Heart left ventricle (tissue), 16 donors: ENCODE data around the gene TLE1. TPM values are rescaled to one million over a fixed set of nuclear protein-coding genes. Genes with fewer than 3 reads are reported as not detected.

Experiments used
- ATAC-seq, 4 donors: fragments of 200-7000 bp; cut with Tn5 transposase; one replicate each; pipeline ENCODE4 v1.9.1; 2020 to 2022; ENCODE audit warnings: moderate library complexity in 4 of 4, mild to moderate bottlenecking in 3 of 4, moderate number of reproducible peaks in 1 of 4
- DNase-seq, 5 donors: peaks; one replicate each; pipeline ENCODE4 v3.0.0-alpha.2; 2020
- H3K27ac ChIP-seq, 12 donors: fragments of 200-600 bp; sonication (generic) in 4 of 12; one replicate each; pipeline versions ENCODE4 v1.5.0 to v1.8.0; 2016 to 2022; ENCODE audit warnings: mild to moderate bottlenecking in 2 of 12
- H3K27me3 ChIP-seq, 9 donors: fragments of 200-600 bp; sonication (generic) in 2 of 9; one replicate each; pipeline versions ENCODE4 v1.5.1 to v1.8.0; 2016 to 2022; ENCODE audit warnings: mild to moderate bottlenecking in 3 of 9
- H3K36me3 ChIP-seq, 9 donors: fragments of 200-600 bp; sonication (generic) in 2 of 9; one replicate each; pipeline versions ENCODE4 v1.5.0 to v1.8.0; 2018 to 2022; ENCODE audit warnings: mild to moderate bottlenecking in 2 of 9
- H3K4me1 ChIP-seq, 12 donors: fragments of 200-600 bp; sonication (generic) in 4 of 12; one replicate each; pipeline versions ENCODE4 v1.5.0 to v1.8.0; 2016 to 2022; ENCODE audit warnings: mild to moderate bottlenecking in 3 of 12
- H3K4me3 ChIP-seq, 12 donors: fragments of 200-600 bp; sonication (generic) in 4 of 12; one replicate each; pipeline versions ENCODE4 v1.5.0 to v1.8.0; 2017 to 2022; ENCODE audit warnings: mild to moderate bottlenecking in 9 of 12, moderate library complexity in 4 of 12
- H3K9me3 ChIP-seq, 12 donors: fragments of 200-600 bp; sonication (generic) in 4 of 12; one replicate each; pipeline versions ENCODE4 v1.5.0 to v1.8.0; 2016 to 2022; ENCODE audit warnings: mild to moderate bottlenecking in 1 of 12
- CTCF ChIP-seq, 12 donors: fragments of 200-600 bp; sonication (generic) in 4 of 12; IDR thresholded peaks; one replicate each; pipeline versions ENCODE4 v1.5.0 to v1.8.0; 2018 to 2022; ENCODE audit warnings: antibody characterized with exemption in 12 of 12, mild to moderate bottlenecking in 5 of 12
- POLR2A ChIP-seq, 2 donors: fragments of 450-650 bp; IDR thresholded peaks; one replicate each; pipeline ENCODE4 v1.6.1; 2017; ENCODE audit warnings: antibody characterized with exemption in 2 of 2, mild to moderate bottlenecking in 2 of 2, moderate library complexity in 2 of 2
- WGBS, 4 donors: extraction: QIAGEN DNeasy Blood & Tissue Kit in 2 of 4; methylation state at CpG; one replicate each; pipeline versions ENCODE4 v1.1.5 to v1.1.7; 2013 to 2018; 5-methylcytosine and 5-hydroxymethylcytosine counted together
- intact Hi-C, 10 donors: fragments of 100-400 bp; cut with DNase I; formaldehyde crosslinking; loops; one replicate each; pipeline versions ENCODE4 v1.11.1 to v1.14.2; 2022
- polyA plus RNA-seq, 2 donors: library from polyadenylated mRNA; stranded (reverse); fragments of 200-250 nt; gene quantifications; one replicate each; pipeline ENCODE4 v1.2.3, GENCODE V29; 2013
- total RNA-seq, 9 donors: library from RNA; depleted of rRNA in 2 of 9; stranded (reverse); fragments of >200 nt in 2 of 9; fragmentation: NEBNext Ultra II Directional in 3 of 9; extraction: Animal tissue kit (Norgen Biotek cat#: 25700) in 3 of 9; gene quantifications; one replicate each; pipeline versions ENCODE4 v1.1.0 to v1.2.4, GENCODE V29; 2016 to 2023
- donor health status: ischemic (EF 13 %, LVEDD 7.1; RV severe dilation, severe dysfunction).
- donor health status: healthy with polysubstance abuse.
- donor health status: DM: no; HTN: yes; CAD: no.
- donor health status: DM: no; HTN: no; CAD: no.
- donor health status: ischemic (EF 25% LVEDD 6.9; RV normal size, moderate dysfunction).
- donor health status: ischemic (EF 25% LVEDD 5.7; RV mildly dilated, moderate dysfunction).
- donor health status: healthy.
- donor health status: DM: yes; HTN: yes; CAD: no.
- donor health status: ischemic (EF 35%, LVEDD 5.7; RV mildly dilated, moderate dysfunction).
- donor health status: nonischemic (EF 11% LVEDD 7.7; RV severe dilation, severe dysfunction).
- donor health status: DM: yes; HTN: yes; CAD: no.
- donor health status: PGD.
- donor health status: ischemic (EF 29% LVEDD 5.4; RV normal size, mild dysfunction).
- donor health status: nonischemic (EF 23%, LVEDD 6.1; RV moderate dilation, normal function).

TLE1 gene
- total and polyA plus RNA-seq, 11 donors: 6.2 to 25.4 (median 9.8) TPM

GRCh38 chr9:81684635-81685034, 4.7 kb downstream of the TLE1 start:
- intact Hi-C loops: loop anchor here in 9 of 10 donors (2.0 to 10.0 kb wide), 10 partner anchors 72 to 810 kb away; no protein-coding TSS in a partner anchor
- no peak overlapping the region for H3K27ac ChIP-seq
- peaks cover 0 to 53% (median 24%) of the 10 kb centered on the region in 12 donors for H3K4me1 ChIP-seq
- H3K9me3 ChIP-seq: no peaks in the 10 kb centered on the region
- no peak for ATAC-seq
- H3K4me3 ChIP-seq: peak overlapping the region in 3 of 12 donors; percentile 5 to 80 (median 14)
- TF ChIP-seq POLR2A (IDR thresholded peaks at IDR 0.05) (no peak), CTCF (IDR thresholded peaks at IDR 0.05) (no peak)
- H3K27me3 ChIP-seq: peaks cover 0 to 7% (median 0%) of the 10 kb centered on the region in 9 donors
- WGBS, 4 donors: 78 to 87% (median 80%) methylated on average over 4 of the region's 4 CpGs
- peaks cover 0 to 15% (median 0%) of the 10 kb centered on the region in 9 donors for H3K36me3 ChIP-seq
- DNase-seq: no peak

DNA sequence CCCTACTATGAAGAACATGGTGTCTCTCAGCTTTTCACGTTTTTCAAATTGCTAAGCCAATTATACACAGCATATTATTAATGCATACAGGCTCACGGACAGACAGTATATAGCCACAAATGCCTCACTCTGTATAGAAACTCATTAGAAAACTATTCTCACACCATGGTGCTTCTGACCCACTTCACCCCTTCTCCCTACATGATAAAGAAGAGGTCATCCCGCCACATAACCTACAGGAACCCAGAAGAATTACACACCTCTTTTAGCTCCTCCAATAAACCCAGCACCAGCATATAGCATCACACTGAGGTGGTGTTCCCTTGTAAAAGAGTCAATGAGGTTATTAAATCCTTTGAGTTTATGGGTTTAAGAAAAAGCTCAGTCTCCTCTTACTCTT, 5.6 kb downstream of the TLE1 start:
- Histone ChIP-seq H3K9me3 (no peaks in the 10 kb centered on the region), H3K4me3 (peak overlapping the region in 4 of 12 donors; percentile 11 to 19 (median 16)), H3K36me3 (peaks cover 0 to 15% (median 0%) of the 10 kb centered on the region in 9 donors), H3K4me1 (peaks cover 0 to 53% (median 24%) of the 10 kb centered on the region in 12 donors), H3K27ac (no peak overlapping the region), H3K27me3 (peaks cover 0 to 7% (median 0%) of the 10 kb centered on the region in 9 donors)
- WGBS, 4 donors: 75 to 88% (median 80%) methylated on average over 3 of the region's 3 CpGs
- TF ChIP-seq POLR2A (IDR thresholded peaks at IDR 0.05) (no peak), CTCF (IDR thresholded peaks at IDR 0.05) (no peak)
- intact Hi-C loops: loop anchor here in 3 of 10 donors (2.0 to 10.0 kb wide), 3 partner anchors 159 to 811 kb away; no protein-coding TSS in a partner anchor
- DNase-seq (no peak), ATAC-seq (no peak)

- peaks cover 0 to 7% (median 0%) of the 10 kb centered on the region in 9 donors for H3K27me3 ChIP-seq
- peak overlapping the region in 1 of 12 donors; percentile 3 for H3K27ac ChIP-seq
- no peaks in the 10 kb centered on the region for H3K9me3 ChIP-seq
- TF ChIP-seq POLR2A (IDR thresholded peaks at IDR 0.05): no peak
- no peak for TF ChIP-seq CTCF (IDR thresholded peaks at IDR 0.05)
- intact Hi-C loops: loop anchor here in 2 of 10 donors (10.0 kb wide), 2 partner anchors 158 to 812 kb away; no protein-coding TSS in a partner anchor
- peak overlapping the region in 7 of 12 donors; percentile 6 to 19 (median 12) for H3K4me3 ChIP-seq
- H3K4me1 ChIP-seq: peaks cover 0 to 53% (median 24%) of the 10 kb centered on the region in 12 donors
- WGBS, 4 donors: 64 to 75% (median 71%) methylated on average over 3 of the region's 3 CpGs
- ATAC-seq (no peak), DNase-seq (no peak)
- H3K36me3 ChIP-seq: peaks cover 0 to 16% (median 0%) of the 10 kb centered on the region in 9 donors
Measured at GRCh38 chr9:81683238-81683637, 6.1 kb downstream of the TLE1 start.

DNA sequence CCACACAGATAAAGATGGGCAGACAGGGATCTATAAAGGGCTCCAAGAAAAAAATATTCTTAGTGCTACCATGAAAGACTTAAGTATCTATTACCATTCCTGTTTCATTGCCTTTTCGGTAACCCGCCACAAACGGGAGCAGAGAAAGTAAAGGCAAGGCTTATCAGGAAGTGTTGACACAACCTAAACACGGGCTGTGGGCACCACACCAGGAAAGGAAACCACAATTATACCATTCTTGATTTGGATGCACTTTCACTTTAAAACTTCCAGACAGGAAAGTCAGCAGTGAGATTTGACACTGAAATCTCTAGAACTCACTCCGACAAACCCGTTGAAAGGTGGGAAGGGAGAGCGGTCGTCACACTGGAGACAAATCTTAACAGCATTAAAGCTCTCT, 6.5 kb downstream of the TLE1 start:
- Histone ChIP-seq H3K4me1 (peaks cover 0 to 53% (median 24%) of the 10 kb centered on the region in 12 donors), H3K36me3 (peaks cover 0 to 19% (median 0%) of the 10 kb centered on the region in 9 donors), H3K27me3 (peaks cover 0 to 6% (median 0%) of the 10 kb centered on the region in 9 donors), H3K4me3 (peak overlapping the region in 7 of 12 donors; percentile 6 to 19 (median 12)), H3K27ac (peak overlapping the region in 1 of 12 donors; percentile 3), H3K9me3 (no peaks in the 10 kb centered on the region)
- no peak for ATAC-seq
- TF ChIP-seq CTCF (IDR thresholded peaks at IDR 0.05) (no peak), POLR2A (IDR thresholded peaks at IDR 0.05) (no peak)
- WGBS, 4 donors: 16 to 30% (median 27%) methylated on average over 8 of the region's 8 CpGs
- no peak for DNase-seq
- intact Hi-C loops: loop anchor here in 2 of 10 donors (10.0 kb wide), 2 partner anchors 158 to 812 kb away; no protein-coding TSS in a partner anchor
